ENCODE measurements around the gene GSG1L. TPM values are rescaled to one million over a fixed set of nuclear protein-coding genes. Genes with fewer than 3 reads are reported as not detected.
A peak's percentile ranks its signal among the peaks of the same experiment; 100 is the strongest.

GSG1L gene
- total and polyA plus RNA-seq, 12 donors, result 0.68 to 14.6 (median 3.4) TPM; not detected in 5

- 97 to 98% methylated on average over 6 of the region's 6 CpGs for WGBS, 2 donors
- Histone ChIP-seq H3K27ac (no peak overlapping the region), H3K4me1 (no peaks in the 10 kb centered on the region), H3K4me3 (no peak overlapping the region), H3K9me3 (no peaks in the 10 kb centered on the region), H3K27me3 (no peaks in the 10 kb centered on the region), H3K36me3 (peaks cover 0 to 100% (median 74%) of the 10 kb centered on the region in 9 donors)
- intact Hi-C loops (cut with DNase I), result loop anchor here in 1 of 10 donors (10.0 kb wide), 1 partner anchor 53 kb away; no protein-coding TSS in a partner anchor
- no peak for ATAC-seq
- no peak for TF ChIP-seq CTCF (IDR thresholded peaks at IDR 0.05)
- no peak for DNase-seq
These were observed 38.0 kb upstream of the GSG1L start for GRCh38 chr16:28101533-28101890.

- no peak for TF ChIP-seq CTCF (IDR thresholded peaks at IDR 0.05)
These were observed 37.5 kb upstream of the GSG1L start for GRCh38 chr16:28100810-28101532.

GRCh38 chr16:28098959-28099945 is 35.7 kb upstream of the GSG1L start:
- H3K27ac ChIP-seq, result no peak overlapping the region
- no peaks in the 10 kb centered on the region for H3K9me3 ChIP-seq
- H3K4me3 ChIP-seq, result no peak overlapping the region
- WGBS, 2 donors, result 93 to 96% methylated on average over 20 of the region's 20 CpGs
- H3K27me3 ChIP-seq, result no peaks in the 10 kb centered on the region
- peaks cover 0 to 84% (median 52%) of the 10 kb centered on the region in 9 donors for H3K36me3 ChIP-seq
- H3K4me1 ChIP-seq, result no peaks in the 10 kb centered on the region
- intact Hi-C loops (cut with DNase I), result no loop called here
- ATAC-seq, result peak in 1 of 8 donors; percentile 14
- TF ChIP-seq CTCF (IDR thresholded peaks at IDR 0.05), result no peak
- no peak for DNase-seq

More at GRCh38 chr16:28100810-28101532, 37.5 kb upstream of the GSG1L start:
- Histone ChIP-seq H3K4me3 (no peak overlapping the region), H3K27me3 (no peaks in the 10 kb centered on the region), H3K4me1 (no peaks in the 10 kb centered on the region), H3K9me3 (no peaks in the 10 kb centered on the region), H3K36me3 (peaks cover 0 to 100% (median 69%) of the 10 kb centered on the region in 9 donors), H3K27ac (no peak overlapping the region)
- intact Hi-C loops (cut with DNase I), result loop anchor here in 1 of 10 donors (10.0 kb wide), 1 partner anchor 54 kb away; no protein-coding TSS in a partner anchor
- DNase-seq (no peak), ATAC-seq (no peak)
- 95 to 97% methylated on average over 14 of the region's 14 CpGs for WGBS, 2 donors
